ENCODE data around the gene CDH23. TPM values are rescaled to one million over a fixed set of nuclear protein-coding genes. Genes with fewer than 3 reads are reported as not detected.

The CDH23 gene
- total and polyA plus RNA-seq, 10 of the 15 experiments (the other 5 are each of a cell fraction or from before 2014, with no cell fraction given) = 0.09 to 0.40 (median 0.15) TPM; not detected in 1

- intact Hi-C loops (cut with micrococcal nuclease; ENCODE audit: unreplicated experiment) = no loop called here
- CTCF ChIA-PET = interaction anchor here (0.6 to 3.0 kb wide), 6 partner anchors 12 to 298 kb away, joined by 3 to 16 read pairs (median 3); no protein-coding TSS in a partner anchor
These were observed 201.2 kb downstream of the CDH23 start for GRCh38 chr10:71597821-71598498.

More at GRCh38 chr10:71597821-71598498, 201.2 kb downstream of the CDH23 start:
- DNase-seq (ENCODE audit: low read depth, low spot score) (no peak), ATAC-seq (peak; percentile 86), FAIRE-seq (no peak)
- 43% methylated on average over 12 of the region's 12 CpGs for WGBS (ENCODE audit: insufficient coverage, insufficient replicate concordance, low lambda C conversion rate, missing lambda C conversion rate)
- ChIA-PET SMC1A (ENCODE audit: uncharacterized antibody, unreplicated experiment) (interaction anchor here (0.7 to 1.1 kb wide), 2 partner anchors 101 to 110 kb away, joined by 3 read pairs; no protein-coding TSS in a partner anchor), RAD21 (ENCODE audit: unreplicated experiment) (interaction anchor here (1.5 kb wide), 1 partner anchor 109 kb away, joined by 3 read pairs; no protein-coding TSS in a partner anchor), POLR2A (no interaction called here)
- Histone ChIP-seq H3K4me3 (no peak overlapping the region), H3K4me1 (ENCODE audit: control insufficient read depth, insufficient read depth, low read length) (no peaks in the 10 kb centered on the region), H3K36me3 (ENCODE audit: control insufficient read depth in 2 of 2, insufficient read depth in 2 of 2, low read length in 1 of 2) (no peaks in the 10 kb centered on the region), H3K27ac (ENCODE audit: control insufficient read depth, insufficient read depth) (no peak overlapping the region), H3K27me3 (replicated peaks in 1 of 2; ENCODE audit: control insufficient read depth in 2 of 2, insufficient read depth in 2 of 2, low read length in 1 of 2) (peaks cover 0 to under 1% of the 10 kb centered on the region in 2 experiments; a peak in 1 of 4 replicates), H3K79me2 (ENCODE audit: control insufficient read depth, insufficient read depth, low read length) (no peaks in the 10 kb centered on the region), H4K20me1 (ENCODE audit: control insufficient read depth, insufficient read depth) (no peaks in the 10 kb centered on the region), H2AFZ (ENCODE audit: control insufficient read depth, low read depth, low read length) (no peak overlapping the region), H3K4me2 (ENCODE audit: control insufficient read depth, insufficient read depth) (no peak overlapping the region), H3K9ac (ENCODE audit: control insufficient read depth, insufficient read depth, low read length) (no peak overlapping the region), H3K9me3 (replicated peaks; ENCODE audit: control insufficient read depth, insufficient read depth, low read length) (no peaks in the 10 kb centered on the region)
- in situ Hi-C loops (cut with MboI) = no loop called here
- no TSS peak for BruUV-seq (replicated peaks)
- no peak for TF ChIP-seq ATF2 (IDR thresholded peaks at IDR 0.05; ENCODE audit: low read length)
- TF ChIP-seq KAT2A (conservative IDR thresholded peaks at IDR 0.05; ENCODE audit: control insufficient read depth, low read depth, low read length) = no peak
- peak; percentile 36; the same call in 1 of the 2 replicates for TF ChIP-seq SPI1 (IDR thresholded peaks at IDR 0.05; ENCODE audit: borderline replicate concordance, insufficient read depth, low read depth, low read length)
- no peak for TF ChIP-seq HCFC1 (IDR thresholded peaks at IDR 0.05; ENCODE audit: low read length)
- no peak for TF ChIP-seq SMARCA5 (IDR thresholded peaks at IDR 0.05)

Measured in GM12878 (cell line).